ENCODE data around the gene PCDHB6. TPM values are rescaled to one million over a fixed set of nuclear protein-coding genes. Genes with fewer than 3 reads are reported as not detected.
"Not testable (repeated sequence)": the region's sequence is repeated elsewhere in the genome, so short reads cannot be mapped to it uniquely, and the experiment has no call there.

PCDHB6 gene
- total RNA-seq, 1 experiment from 2014 or later, result 1.9 TPM

DNA sequence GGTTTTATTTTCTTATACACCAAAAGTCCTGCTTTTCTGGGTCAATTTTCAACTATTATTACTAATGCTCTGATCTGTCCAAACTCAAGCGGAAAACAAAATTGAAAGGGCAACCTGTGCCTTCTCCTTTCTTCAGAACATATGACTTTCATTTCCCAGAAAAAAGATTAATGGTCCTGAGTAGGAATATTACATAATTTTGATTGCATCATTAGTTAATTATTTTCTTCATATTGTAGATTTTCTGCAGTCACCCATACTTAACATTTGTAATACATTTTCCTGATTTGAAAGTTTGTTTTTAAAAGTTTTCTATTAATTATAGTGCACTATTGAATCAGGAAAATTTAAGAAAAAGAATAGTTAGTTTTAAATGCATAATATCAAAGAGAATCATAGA is 26.1 kb downstream of the PCDHB6 start:
- Histone ChIP-seq H3K36me3 (ENCODE audit: control insufficient read depth, insufficient read depth, low read length) (no peaks in the 10 kb centered on the region), H3K27me3 (ENCODE audit: control insufficient read depth, insufficient read depth, low read length) (peaks cover 24% of the 10 kb centered on the region), H3K27ac (ENCODE audit: low read length) (no peak overlapping the region), H3K4me3 (ENCODE audit: low read depth in 2 of 2, low read length in 2 of 2) (no peak overlapping the region), H3K9me3 (ENCODE audit: control insufficient read depth, insufficient read depth, low read depth, low read length) (no peaks in the 10 kb centered on the region), H3K4me1 (ENCODE audit: control insufficient read depth, insufficient read depth, low read length) (peaks cover 7% of the 10 kb centered on the region)
- no peak for ATAC-seq
- no peak for TF ChIP-seq POLR2AphosphoS5 (IDR thresholded peaks at IDR 0.05; ENCODE audit: low read depth, low read length)
- TF ChIP-seq TCF7L2 (IDR thresholded peaks at IDR 0.05; ENCODE audit: low read depth, low read length), result no peak
- TF ChIP-seq SIN3A (IDR thresholded peaks at IDR 0.05; ENCODE audit: borderline replicate concordance, insufficient read depth, low read depth, low read length), result no peak
- TF ChIP-seq, protein P1, sequence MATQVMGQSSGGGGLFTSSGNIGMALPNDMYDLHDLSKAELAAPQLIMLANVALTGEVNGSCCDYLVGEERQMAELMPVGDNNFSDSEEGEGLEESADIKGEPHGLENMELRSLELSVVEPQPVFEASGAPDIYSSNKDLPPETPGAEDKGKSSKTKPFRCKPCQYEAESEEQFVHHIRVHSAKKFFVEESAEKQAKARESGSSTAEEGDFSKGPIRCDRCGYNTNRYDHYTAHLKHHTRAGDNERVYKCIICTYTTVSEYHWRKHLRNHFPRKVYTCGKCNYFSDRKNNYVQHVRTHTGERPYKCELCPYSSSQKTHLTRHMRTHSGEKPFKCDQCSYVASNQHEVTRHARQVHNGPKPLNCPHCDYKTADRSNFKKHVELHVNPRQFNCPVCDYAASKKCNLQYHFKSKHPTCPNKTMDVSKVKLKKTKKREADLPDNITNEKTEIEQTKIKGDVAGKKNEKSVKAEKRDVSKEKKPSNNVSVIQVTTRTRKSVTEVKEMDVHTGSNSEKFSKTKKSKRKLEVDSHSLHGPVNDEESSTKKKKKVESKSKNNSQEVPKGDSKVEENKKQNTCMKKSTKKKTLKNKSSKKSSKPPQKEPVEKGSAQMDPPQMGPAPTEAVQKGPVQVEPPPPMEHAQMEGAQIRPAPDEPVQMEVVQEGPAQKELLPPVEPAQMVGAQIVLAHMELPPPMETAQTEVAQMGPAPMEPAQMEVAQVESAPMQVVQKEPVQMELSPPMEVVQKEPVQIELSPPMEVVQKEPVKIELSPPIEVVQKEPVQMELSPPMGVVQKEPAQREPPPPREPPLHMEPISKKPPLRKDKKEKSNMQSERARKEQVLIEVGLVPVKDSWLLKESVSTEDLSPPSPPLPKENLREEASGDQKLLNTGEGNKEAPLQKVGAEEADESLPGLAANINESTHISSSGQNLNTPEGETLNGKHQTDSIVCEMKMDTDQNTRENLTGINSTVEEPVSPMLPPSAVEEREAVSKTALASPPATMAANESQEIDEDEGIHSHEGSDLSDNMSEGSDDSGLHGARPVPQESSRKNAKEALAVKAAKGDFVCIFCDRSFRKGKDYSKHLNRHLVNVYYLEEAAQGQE (IDR thresholded peaks at IDR 0.05; ENCODE audit: insufficient read depth in 1 of 2, low read depth in 2 of 2, low read length in 1 of 2), result no peak
- TF ChIP-seq, protein P2, sequence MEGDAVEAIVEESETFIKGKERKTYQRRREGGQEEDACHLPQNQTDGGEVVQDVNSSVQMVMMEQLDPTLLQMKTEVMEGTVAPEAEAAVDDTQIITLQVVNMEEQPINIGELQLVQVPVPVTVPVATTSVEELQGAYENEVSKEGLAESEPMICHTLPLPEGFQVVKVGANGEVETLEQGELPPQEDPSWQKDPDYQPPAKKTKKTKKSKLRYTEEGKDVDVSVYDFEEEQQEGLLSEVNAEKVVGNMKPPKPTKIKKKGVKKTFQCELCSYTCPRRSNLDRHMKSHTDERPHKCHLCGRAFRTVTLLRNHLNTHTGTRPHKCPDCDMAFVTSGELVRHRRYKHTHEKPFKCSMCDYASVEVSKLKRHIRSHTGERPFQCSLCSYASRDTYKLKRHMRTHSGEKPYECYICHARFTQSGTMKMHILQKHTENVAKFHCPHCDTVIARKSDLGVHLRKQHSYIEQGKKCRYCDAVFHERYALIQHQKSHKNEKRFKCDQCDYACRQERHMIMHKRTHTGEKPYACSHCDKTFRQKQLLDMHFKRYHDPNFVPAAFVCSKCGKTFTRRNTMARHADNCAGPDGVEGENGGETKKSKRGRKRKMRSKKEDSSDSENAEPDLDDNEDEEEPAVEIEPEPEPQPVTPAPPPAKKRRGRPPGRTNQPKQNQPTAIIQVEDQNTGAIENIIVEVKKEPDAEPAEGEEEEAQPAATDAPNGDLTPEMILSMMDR (IDR thresholded peaks at IDR 0.05), result no peak
- no peak for DNase-seq (ENCODE audit: low read depth, low spot score)
- intact Hi-C loops (cut with micrococcal nuclease; ENCODE audit: unreplicated experiment), result loop anchor here (5.0 kb wide), 1 partner anchor 84 kb away; the partner anchor contains the start of gene PCDHB2
- no TSS peak for BruUV-seq (replicated peaks)
- ChIA-PET CTCF (no interaction called here), POLR2A (no interaction called here)
- in situ Hi-C loops (cut with HindIII; ENCODE audit: low pct_unique_long_range_greater_than_20kb, low sequenced_read_pairs), result loop anchor here (25.0 kb wide), 2 partner anchors 89 to 161 kb away; partner anchors contain the start of genes PCDHB2, PCDHGA1, PCDHGA2 and PCDHGA3

DNA sequence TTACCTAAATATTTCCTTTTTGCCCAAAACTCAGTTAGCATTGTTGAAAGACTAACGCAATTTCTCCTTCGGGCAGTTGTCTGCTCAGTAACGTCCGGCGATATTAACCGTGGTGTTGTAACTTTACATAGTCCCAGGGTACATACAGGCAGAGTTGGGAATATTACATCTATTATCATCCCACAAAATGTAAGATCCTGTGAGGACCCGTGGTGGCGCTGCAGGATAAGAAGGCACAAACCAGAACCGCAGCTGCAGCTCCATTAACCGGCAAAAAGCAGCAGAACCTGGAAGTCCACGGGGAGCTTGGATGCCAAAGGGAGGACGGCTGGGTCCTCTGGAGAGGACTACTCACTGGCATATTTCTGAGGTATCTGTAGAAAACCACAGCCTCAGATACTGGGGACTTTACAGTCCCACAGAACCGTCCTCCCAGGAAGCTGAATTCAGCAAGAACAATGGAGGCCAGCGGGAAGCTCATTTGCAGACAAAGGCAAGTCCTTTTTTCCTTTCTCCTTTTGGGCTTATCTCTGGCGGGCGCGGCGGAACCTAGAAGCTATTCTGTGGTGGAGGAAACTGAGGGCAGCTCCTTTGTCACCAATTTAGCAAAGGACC is 27.8 kb downstream of the PCDHB6 start, which contains the start of gene PCDHB8:
Gene PCDHB8, plus strand, starts transcription at position 214 of the 615 bp plus-strand sequence. Its CDS starts 245 bp downstream, at position 459.
- H3K4me1 ChIP-seq (ENCODE audit: control insufficient read depth, insufficient read depth, low read length); POLR2A ChIA-PET; H3K9me3 ChIP-seq (ENCODE audit: control insufficient read depth, insufficient read depth, low read depth, low read length); H3K27ac ChIP-seq (ENCODE audit: low read length); BruUV-seq (replicated peaks); H3K36me3 ChIP-seq (ENCODE audit: control insufficient read depth, insufficient read depth, low read length); DNase-seq (ENCODE audit: low read depth, low spot score): not testable (repeated sequence)
- CTCF ChIA-PET, result interaction anchor here (0.6 to 1.6 kb wide), 6 partner anchors 10 to 383 kb away, joined by 3 to 9 read pairs (median 8); partner anchors contain the start of genes PCDHB11 and PCDHB9
- H3K4me3 ChIP-seq (ENCODE audit: low read depth in 2 of 2, low read length in 2 of 2), result peak within 1 kb of the TSS; percentile 23 to 40
- intact Hi-C loops (cut with micrococcal nuclease; ENCODE audit: unreplicated experiment) (loop anchor here (5.0 kb wide), 1 partner anchor 85 kb away; the partner anchor contains the start of gene PCDHB2), in situ Hi-C loops (cut with HindIII; ENCODE audit: low pct_unique_long_range_greater_than_20kb, low sequenced_read_pairs) (loop anchor here (25.0 kb wide), 2 partner anchors 90 to 160 kb away; partner anchors contain the start of genes PCDHB2, PCDHGA1, PCDHGA2 and PCDHGA3)
- ATAC-seq, result peak; percentile 99
- TF ChIP-seq, protein P2 (IDR thresholded peaks at IDR 0.05), result peak; percentile 94
- H3K27me3 ChIP-seq (ENCODE audit: control insufficient read depth, insufficient read depth, low read length), result peaks cover 24% of the 10 kb centered on the region

DNA sequence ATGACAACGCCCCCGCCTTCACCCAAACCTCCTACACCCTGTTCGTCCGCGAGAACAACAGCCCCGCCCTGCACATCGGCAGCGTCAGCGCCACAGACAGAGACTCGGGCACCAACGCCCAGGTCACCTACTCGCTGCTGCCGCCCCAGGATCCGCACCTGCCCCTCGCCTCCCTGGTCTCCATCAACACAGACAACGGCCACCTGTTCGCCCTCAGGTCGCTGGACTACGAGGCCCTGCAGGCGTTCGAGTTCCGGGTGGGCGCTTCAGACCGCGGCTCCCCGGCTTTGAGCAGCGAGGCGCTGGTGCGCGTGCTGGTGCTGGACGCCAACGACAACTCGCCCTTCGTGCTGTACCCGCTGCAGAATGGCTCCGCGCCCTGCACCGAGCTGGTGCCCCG is 29.5 kb downstream of the PCDHB6 start:
- H3K27me3 ChIP-seq (ENCODE audit: control insufficient read depth, insufficient read depth, low read length), result peaks cover 24% of the 10 kb centered on the region
- in situ Hi-C loops (cut with HindIII; ENCODE audit: low pct_unique_long_range_greater_than_20kb, low sequenced_read_pairs) (loop anchor here (25.0 kb wide), 2 partner anchors 92 to 158 kb away; partner anchors contain the start of genes PCDHB2, PCDHGA1, PCDHGA2 and PCDHGA3), intact Hi-C loops (cut with micrococcal nuclease; ENCODE audit: unreplicated experiment) (loop anchor here (5.0 kb wide), 1 partner anchor 87 kb away; the partner anchor contains the start of gene PCDHB2)
- H3K27ac ChIP-seq (ENCODE audit: low read length); BruUV-seq (replicated peaks); CTCF ChIA-PET; H3K4me1 ChIP-seq (ENCODE audit: control insufficient read depth, insufficient read depth, low read length); H3K36me3 ChIP-seq (ENCODE audit: control insufficient read depth, insufficient read depth, low read length); H3K4me3 ChIP-seq (ENCODE audit: low read depth in 2 of 2, low read length in 2 of 2); DNase-seq (ENCODE audit: low read depth, low spot score); ATAC-seq; POLR2A ChIA-PET; H3K9me3 ChIP-seq (ENCODE audit: control insufficient read depth, insufficient read depth, low read depth, low read length): not testable (repeated sequence)

DNA sequence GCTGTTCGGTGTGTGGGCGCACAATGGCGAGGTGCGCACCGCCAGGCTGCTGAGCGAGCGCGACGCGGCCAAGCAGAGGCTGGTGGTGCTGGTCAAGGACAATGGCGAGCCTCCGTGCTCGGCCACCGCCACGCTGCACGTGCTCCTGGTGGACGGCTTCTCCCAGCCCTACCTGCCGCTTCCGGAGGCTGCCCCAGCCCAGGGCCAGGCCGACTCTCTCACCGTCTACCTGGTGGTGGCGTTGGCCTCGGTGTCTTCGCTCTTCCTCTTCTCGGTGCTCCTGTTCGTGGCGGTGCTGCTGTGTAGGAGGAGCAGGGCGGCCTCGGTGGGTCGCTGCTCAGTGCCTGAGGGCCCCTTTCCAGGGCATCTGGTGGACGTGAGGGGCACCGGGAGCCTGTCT is 30.0 kb downstream of the PCDHB6 start:
- H3K27me3 ChIP-seq (ENCODE audit: control insufficient read depth, insufficient read depth, low read length), result peaks cover 24% of the 10 kb centered on the region
- H3K9me3 ChIP-seq (ENCODE audit: control insufficient read depth, insufficient read depth, low read depth, low read length); POLR2A ChIA-PET; H3K4me3 ChIP-seq (ENCODE audit: low read depth in 2 of 2, low read length in 2 of 2); H3K27ac ChIP-seq (ENCODE audit: low read length); H3K36me3 ChIP-seq (ENCODE audit: control insufficient read depth, insufficient read depth, low read length); DNase-seq (ENCODE audit: low read depth, low spot score); BruUV-seq (replicated peaks); H3K4me1 ChIP-seq (ENCODE audit: control insufficient read depth, insufficient read depth, low read length); ATAC-seq; CTCF ChIA-PET: not testable (repeated sequence)
- in situ Hi-C loops (cut with HindIII; ENCODE audit: low pct_unique_long_range_greater_than_20kb, low sequenced_read_pairs), result loop anchor here (25.0 kb wide), 2 partner anchors 93 to 157 kb away; partner anchors contain the start of genes PCDHB2, PCDHGA1, PCDHGA2 and PCDHGA3
- intact Hi-C loops (cut with micrococcal nuclease; ENCODE audit: unreplicated experiment), result loop anchor here (5.0 kb wide), 1 partner anchor 88 kb away; the partner anchor contains the start of gene PCDHB2

Measured in Panc1 (cell line).